IMR-90 (cell line): ENCODE measurements around the gene PRM3. TPM values are rescaled to one million over a fixed set of nuclear protein-coding genes. Genes with fewer than 3 reads are reported as not detected.

Experiments used
- ATAC-seq: fragments of 200-7000 bp; cut with Tn5 transposase; 2 replicates; pipeline ENCODE4 v1.9.1; 2020; ENCODE audit warnings: low read depth, mild to moderate bottlenecking, moderate library complexity
- BruUV-seq: library from RNA; stranded (reverse); fragments of 400-500 nt; replicated peaks from 2 replicates; lab custom pipeline; 2021; lab: Mats Ljungman, UMichigan
- CTCF ChIA-PET: fragments of 300-600 bp; formaldehyde crosslinking; extraction: SDS; loops from one replicate; lab custom pipeline; 2021; ENCODE audit warnings: antibody characterized with exemption; lab: Yijun Ruan, JAX
- POLR2A ChIA-PET: fragments of 300-600 bp; sonication (Branson Sonifier 250); formaldehyde crosslinking; loops from one replicate; lab custom pipeline; 2022; ENCODE audit warnings: antibody characterized with exemption; ENCODE audit not compliant: unreplicated experiment; lab: Charles Lee
- DNase-seq: peaks from one replicate; pipeline ENCODE4 v3.0.0; 2013
- H2AFZ ChIP-seq: replicated peaks from 2 replicates; pipeline ENCODE3; 2013; ENCODE audit warnings: low read length, mild to moderate bottlenecking; ENCODE audit not compliant: poor library complexity
- H2AK5ac ChIP-seq: 2 replicates; pipeline ENCODE4 v1.6.1; 2013; ENCODE audit warnings: low read depth, low read length, inconsistent platforms
- H2AK9ac ChIP-seq: replicated peaks from 2 replicates; pipeline ENCODE3; 2013; ENCODE audit warnings: mild to moderate bottlenecking, low read depth, low read length, moderate library complexity; ENCODE audit not compliant: poor library complexity
- H2BK120ac ChIP-seq: 2 replicates; pipeline ENCODE4 v1.6.1; 2013; ENCODE audit warnings: low read depth, low read length, inconsistent platforms
- H2BK15ac ChIP-seq: 3 replicates; pipeline ENCODE4 v1.6.1; 2013; ENCODE audit warnings: low read depth, low read length, inconsistent platforms
- H2BK20ac ChIP-seq: 2 replicates; pipeline ENCODE4 v1.6.1; 2013; ENCODE audit warnings: low read depth, mild to moderate bottlenecking, inconsistent platforms, low read length, moderate library complexity
- H2BK5ac ChIP-seq: 2 replicates; pipeline ENCODE4 v1.6.1; 2013; ENCODE audit warnings: mild to moderate bottlenecking, low read depth, low read length, inconsistent platforms; ENCODE audit not compliant: poor library complexity, severe bottlenecking
- H3K14ac ChIP-seq: replicated peaks from 2 replicates; pipeline ENCODE4 v1.6.1; 2013; ENCODE audit warnings: low read depth, low read length, inconsistent platforms
- H3K18ac ChIP-seq: 2 replicates; pipeline ENCODE4 v1.6.1; 2013; ENCODE audit warnings: low read depth, low read length, control low read depth
- H3K23ac ChIP-seq: 2 replicates; pipeline ENCODE4 v1.6.1; 2013; ENCODE audit warnings: low read depth, low read length, inconsistent platforms
- H3K27ac ChIP-seq: 2 replicates; pipeline ENCODE4 v1.5.1; 2013; ENCODE audit warnings: mild to moderate bottlenecking, control low read depth, low read length; ENCODE audit not compliant: insufficient read depth
- H3K27me3 ChIP-seq: 2 replicates; pipeline ENCODE4 v1.6.1; 2013; ENCODE audit warnings: low read length; ENCODE audit not compliant: control insufficient read depth, insufficient read depth
- H3K36me3 ChIP-seq: 2 replicates; pipeline ENCODE4 v1.6.1; 2013; ENCODE audit warnings: low read length, mixed read lengths; ENCODE audit not compliant: control insufficient read depth, insufficient read depth
- H3K4ac ChIP-seq: 2 replicates; pipeline ENCODE4 v1.6.1; 2013; ENCODE audit warnings: low read depth, low read length, inconsistent platforms
- H3K4me1 ChIP-seq: 2 replicates; pipeline ENCODE4 v1.6.1; 2013; ENCODE audit warnings: low read length, mixed read lengths; ENCODE audit not compliant: control insufficient read depth, insufficient read depth
- H3K4me2 ChIP-seq: 2 replicates; pipeline ENCODE4 v1.6.1; 2013; ENCODE audit warnings: low read depth, mild to moderate bottlenecking, control low read depth, low read length, moderate library complexity
- H3K4me3 ChIP-seq: 2 replicates; pipeline ENCODE4 v1.5.1; 2013; ENCODE audit warnings: low read depth, mild to moderate bottlenecking, control low read depth, low read length, moderate library complexity; ENCODE audit not compliant: insufficient read depth
- H3K56ac ChIP-seq: 2 replicates; pipeline ENCODE4 v1.6.1; 2013; ENCODE audit warnings: low read length, inconsistent platforms; ENCODE audit not compliant: insufficient read depth; ENCODE audit errors: extremely low read depth
- H3K79me1 ChIP-seq, 2 experiments: 2 replicates each; pipeline ENCODE4 v1.6.1; 2013; ENCODE audit warnings: low read length in 2 of 2, inconsistent platforms in 1 of 2, low read depth in 1 of 2
- H3K9ac ChIP-seq: 2 replicates; pipeline ENCODE4 v1.6.1; 2013; ENCODE audit warnings: low read depth, low read length, control low read depth
- H3K9me1 ChIP-seq: 2 replicates; pipeline ENCODE4 v1.6.1; 2013; ENCODE audit warnings: low read length, inconsistent platforms; ENCODE audit not compliant: insufficient read depth
- H3K9me3 ChIP-seq: 2 replicates; pipeline ENCODE4 v1.6.1; 2013; ENCODE audit warnings: low read length; ENCODE audit not compliant: control insufficient read depth, insufficient read depth
- H4K20me1 ChIP-seq: 2 replicates; pipeline ENCODE4 v1.6.1; 2013; ENCODE audit warnings: low read length, inconsistent platforms; ENCODE audit not compliant: insufficient read depth
- H4K5ac ChIP-seq: 2 replicates; pipeline ENCODE4 v1.6.1; 2013; ENCODE audit warnings: mild to moderate bottlenecking, low read depth, low read length, control low read depth
- H4K8ac ChIP-seq, 2 experiments: 2 replicates each; pipeline ENCODE4 v1.6.1; 2013; ENCODE audit warnings: low read depth in 2 of 2, low read length in 2 of 2, control low read depth in 1 of 2, inconsistent platforms in 1 of 2
- H4K91ac ChIP-seq: 2 replicates; pipeline ENCODE4 v1.6.1; 2013; ENCODE audit warnings: low read depth, low read length, inconsistent platforms; ENCODE audit not compliant: insufficient read depth
- BHLHE40 ChIP-seq: fragments of 150-350 bp; IDR thresholded peaks from 2 replicates; pipeline ENCODE4 v1.6.1; 2016; ENCODE audit warnings: mild to moderate bottlenecking, low read depth, low read length
- CEBPB ChIP-seq: IDR thresholded peaks from 2 replicates; pipeline ENCODE4 v1.6.1; 2012; ENCODE audit warnings: low read depth, low read length, improper control_type of control experiment
- CHD1 ChIP-seq: IDR thresholded peaks from 2 replicates; pipeline ENCODE4 v1.6.1; 2012; ENCODE audit warnings: low read depth, low read length, improper control_type of control experiment
- FOS ChIP-seq: fragments of 150-350 bp; IDR thresholded peaks from 2 replicates; pipeline ENCODE4 v1.6.1; 2016; ENCODE audit warnings: low read depth, low read length
- MAFK ChIP-seq: IDR thresholded peaks from 2 replicates; pipeline ENCODE4 v1.6.1; 2012; ENCODE audit warnings: low read depth, low read length, improper control_type of control experiment
- MAZ ChIP-seq: IDR thresholded peaks from 2 replicates; pipeline ENCODE4 v1.6.1; 2012; ENCODE audit warnings: low read depth, mild to moderate bottlenecking, low read length, improper control_type of control experiment, moderate library complexity, borderline replicate concordance
- MXI1 ChIP-seq: IDR thresholded peaks from 2 replicates; pipeline ENCODE4 v1.6.1; 2012; ENCODE audit warnings: low read depth, mild to moderate bottlenecking, low read length, moderate library complexity, borderline replicate concordance
- NFE2L2 ChIP-seq: fragments of 150-350 bp; IDR thresholded peaks from 2 replicates; pipeline ENCODE4 v1.6.1; 2016; ENCODE audit warnings: low read depth, mild to moderate bottlenecking, low read length
- POLR2A ChIP-seq: IDR thresholded peaks from 2 replicates; pipeline ENCODE4 v1.6.1; 2012; ENCODE audit warnings: mild to moderate bottlenecking, low read depth, low read length
- RCOR1 ChIP-seq: IDR thresholded peaks from 2 replicates; pipeline ENCODE4 v1.6.1; 2012; ENCODE audit warnings: mild to moderate bottlenecking, low read length, improper control_type of control experiment; ENCODE audit not compliant: insufficient replicate concordance
- RFX5 ChIP-seq: IDR thresholded peaks from 2 replicates; pipeline ENCODE4 v1.8.0; 2012; ENCODE audit warnings: low read depth, mild to moderate bottlenecking, low read length, moderate library complexity
- SMC3 ChIP-seq: fragments of 150-350 bp; IDR thresholded peaks from 2 replicates; pipeline ENCODE4 v1.6.1; 2016; ENCODE audit warnings: low read depth, mild to moderate bottlenecking, antibody characterized with exemption, low read length, moderate library complexity
- WGBS, 2 experiments: methylation state at CpG; one replicate each; pipeline versions ENCODE4 v1.1.5 to v1.1.7; 2013; ENCODE audit warnings: missing lambda C conversion rate in 2 of 2; ENCODE audit not compliant: insufficient read length in 1 of 2; ENCODE audit errors: extremely low coverage in 2 of 2; 5-methylcytosine and 5-hydroxymethylcytosine counted together
- dilution Hi-C: fragments of 300-500 bp; cut with HindIII; formaldehyde crosslinking; loops from one replicate; pipeline ENCODE4 v1.14.3; 2018; ENCODE audit warnings: low sequenced_read_pairs; ENCODE audit not compliant: unreplicated experiment
- in situ Hi-C: fragments of 300-500 bp; cut with MboI; formaldehyde crosslinking; loops from 3 replicates; pipeline ENCODE4 v1.14.3; 2019; ENCODE audit warnings: low sequenced_read_pairs, inconsistent platforms, mixed read lengths
- intact Hi-C: fragments of 100-400 bp; cut with micrococcal nuclease; formaldehyde crosslinking; loops from 2 replicates; pipeline ENCODE4 v1.10.0; 2022
- polyA plus RNA-seq, 3 experiments: library from polyadenylated mRNA; depleted of rRNA; stranded (reverse); fragments of >200 nt; gene quantifications; 2 replicates each; pipeline ENCODE4 v1.2.3, GENCODE V29; 2012; ENCODE audit warnings: low replicate concordance in 1 of 3
- total RNA-seq: library from RNA; depleted of rRNA; stranded (reverse); fragments of >200 nt; gene quantifications from 2 replicates; pipeline ENCODE4 v1.2.3, GENCODE V29; 2012
- TF ChIP-seq, protein P1 (sequence below): fragments of 150-350 bp; IDR thresholded peaks from 2 replicates; pipeline ENCODE4 v1.6.1; 2016; ENCODE audit warnings: low read depth, mild to moderate bottlenecking, low read length, moderate library complexity, borderline replicate concordance
- TF ChIP-seq, protein P2 (sequence below): conservative IDR thresholded peaks from 2 replicates; pipeline ENCODE4 v1.5.1; 2012; ENCODE audit warnings: mild to moderate bottlenecking, low read depth, low read length, improper control_type of control experiment
- TF ChIP-seq, protein P3 (sequence below): fragments of 150-350 bp; IDR thresholded peaks from 2 replicates; pipeline ENCODE4 v1.6.1; 2017; ENCODE audit warnings: mild to moderate bottlenecking, antibody characterized with exemption, low read length, low read depth

PRM3 gene
- total and polyA plus RNA-seq, 2 of the 4 experiments (the other 2 are of a cell fraction) = not detected

DNA sequence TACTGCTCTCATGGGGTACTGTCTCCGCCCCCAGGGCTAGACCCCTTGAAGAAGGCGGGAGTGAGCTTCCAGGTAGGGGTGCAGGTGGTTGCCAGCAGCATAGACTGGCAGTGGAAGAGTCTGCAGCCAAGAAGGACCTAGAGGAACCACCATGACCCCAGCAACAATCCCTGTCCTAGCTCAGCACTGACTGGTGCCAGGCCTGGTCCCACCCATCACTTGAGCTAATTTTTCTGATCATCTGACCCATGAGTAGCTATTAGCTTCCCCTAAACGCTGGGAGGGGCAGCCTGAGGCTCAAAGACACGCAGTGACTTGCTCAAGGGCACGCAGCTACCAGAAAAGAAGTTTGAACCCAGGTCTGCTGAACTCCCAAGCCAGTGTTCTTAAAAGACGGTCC lies 945 bp downstream of the PRM3 start:
- peaks cover 4% of the 10 kb centered on the region for H3K9me3 ChIP-seq
- ATAC-seq = no peak
- in situ Hi-C loops = no loop called here

More for the DNA sequence above, 945 bp downstream of the PRM3 start:
- H3K18ac ChIP-seq = no peak overlapping the region
- intact Hi-C loops (no loop called here), dilution Hi-C loops (no loop called here)
- no peak overlapping the region for H2AK9ac ChIP-seq
- H2BK20ac ChIP-seq = no peak overlapping the region
- CTCF ChIA-PET = interaction anchor here (1.0 kb wide), 1 partner anchor 19 kb away, joined by 3 read pairs; no protein-coding TSS in a partner anchor
- no peak overlapping the region for H2BK5ac ChIP-seq
- no peaks in the 10 kb centered on the region for H3K79me1 ChIP-seq
- H4K20me1 ChIP-seq = no peaks in the 10 kb centered on the region
- no peak overlapping the region for H2BK15ac ChIP-seq
- no peak overlapping the region for H4K5ac ChIP-seq
- no peak overlapping the region for H2BK120ac ChIP-seq
- 90% methylated on average over 4 of the region's 6 CpGs; no CpG with 5 or more reads in 1 of the 2 experiments for WGBS, 2 experiments
- TF ChIP-seq NFE2L2 (no peak), CEBPB (no peak), POLR2A (no peak), CHD1 (no peak), SMC3 (no peak), MAZ (no peak), BHLHE40 (no peak), RFX5 (no peak), FOS (no peak), MAFK (no peak), RCOR1 (no peak), MXI1 (no peak)
- TF ChIP-seq, protein P1, sequence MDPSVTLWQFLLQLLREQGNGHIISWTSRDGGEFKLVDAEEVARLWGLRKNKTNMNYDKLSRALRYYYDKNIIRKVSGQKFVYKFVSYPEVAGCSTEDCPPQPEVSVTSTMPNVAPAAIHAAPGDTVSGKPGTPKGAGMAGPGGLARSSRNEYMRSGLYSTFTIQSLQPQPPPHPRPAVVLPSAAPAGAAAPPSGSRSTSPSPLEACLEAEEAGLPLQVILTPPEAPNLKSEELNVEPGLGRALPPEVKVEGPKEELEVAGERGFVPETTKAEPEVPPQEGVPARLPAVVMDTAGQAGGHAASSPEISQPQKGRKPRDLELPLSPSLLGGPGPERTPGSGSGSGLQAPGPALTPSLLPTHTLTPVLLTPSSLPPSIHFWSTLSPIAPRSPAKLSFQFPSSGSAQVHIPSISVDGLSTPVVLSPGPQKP = no peak
- TF ChIP-seq, protein P2, sequence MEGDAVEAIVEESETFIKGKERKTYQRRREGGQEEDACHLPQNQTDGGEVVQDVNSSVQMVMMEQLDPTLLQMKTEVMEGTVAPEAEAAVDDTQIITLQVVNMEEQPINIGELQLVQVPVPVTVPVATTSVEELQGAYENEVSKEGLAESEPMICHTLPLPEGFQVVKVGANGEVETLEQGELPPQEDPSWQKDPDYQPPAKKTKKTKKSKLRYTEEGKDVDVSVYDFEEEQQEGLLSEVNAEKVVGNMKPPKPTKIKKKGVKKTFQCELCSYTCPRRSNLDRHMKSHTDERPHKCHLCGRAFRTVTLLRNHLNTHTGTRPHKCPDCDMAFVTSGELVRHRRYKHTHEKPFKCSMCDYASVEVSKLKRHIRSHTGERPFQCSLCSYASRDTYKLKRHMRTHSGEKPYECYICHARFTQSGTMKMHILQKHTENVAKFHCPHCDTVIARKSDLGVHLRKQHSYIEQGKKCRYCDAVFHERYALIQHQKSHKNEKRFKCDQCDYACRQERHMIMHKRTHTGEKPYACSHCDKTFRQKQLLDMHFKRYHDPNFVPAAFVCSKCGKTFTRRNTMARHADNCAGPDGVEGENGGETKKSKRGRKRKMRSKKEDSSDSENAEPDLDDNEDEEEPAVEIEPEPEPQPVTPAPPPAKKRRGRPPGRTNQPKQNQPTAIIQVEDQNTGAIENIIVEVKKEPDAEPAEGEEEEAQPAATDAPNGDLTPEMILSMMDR = no peak
- TF ChIP-seq, protein P3, sequence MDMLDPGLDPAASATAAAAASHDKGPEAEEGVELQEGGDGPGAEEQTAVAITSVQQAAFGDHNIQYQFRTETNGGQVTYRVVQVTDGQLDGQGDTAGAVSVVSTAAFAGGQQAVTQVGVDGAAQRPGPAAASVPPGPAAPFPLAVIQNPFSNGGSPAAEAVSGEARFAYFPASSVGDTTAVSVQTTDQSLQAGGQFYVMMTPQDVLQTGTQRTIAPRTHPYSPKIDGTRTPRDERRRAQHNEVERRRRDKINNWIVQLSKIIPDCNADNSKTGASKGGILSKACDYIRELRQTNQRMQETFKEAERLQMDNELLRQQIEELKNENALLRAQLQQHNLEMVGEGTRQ = no peak
- no peak overlapping the region for H3K4me2 ChIP-seq
- H3K4me3 ChIP-seq = no peak overlapping the region
- peaks cover 6% of the 10 kb centered on the region for H3K27me3 ChIP-seq
- no peak overlapping the region for H3K9ac ChIP-seq
- no peak overlapping the region for H4K8ac ChIP-seq
- no TSS peak for BruUV-seq
- no peak overlapping the region for H3K23ac ChIP-seq
- no peaks in the 10 kb centered on the region for H3K36me3 ChIP-seq
- no peak overlapping the region for H3K56ac ChIP-seq
- no peak overlapping the region for H3K27ac ChIP-seq
- no peak overlapping the region for H2AFZ ChIP-seq
- H4K91ac ChIP-seq = no peak overlapping the region
- no peak overlapping the region for H3K4ac ChIP-seq
- H3K9me1 ChIP-seq = no peaks in the 10 kb centered on the region
- H3K4me1 ChIP-seq = peaks cover 7% of the 10 kb centered on the region; the same call in 1 of the 2 replicates
- H2AK5ac ChIP-seq = no peak overlapping the region
- H3K14ac ChIP-seq = no peak overlapping the region
- no peak for DNase-seq
- POLR2A ChIA-PET = no interaction called here
